HuH-7 (cell line): Measurements from ENCODE around the gene GLIPR2.
"Not testable (repeated sequence)": the region's sequence is repeated elsewhere in the genome, so short reads cannot be mapped to it uniquely, and the experiment has no call there.

Experiments
- DNase-seq: peaks from one replicate; pipeline ENCODE4 v3.0.0; 2011; ENCODE audit warnings: low spot score

Gene GLIPR2

GRCh38 chr9:36163786-36164170 lies 27.2 kb downstream of the GLIPR2 start:
- DNase-seq = no peak

GRCh38 chr9:36164372-36164771 lies 27.8 kb downstream of the GLIPR2 start:
- no peak for DNase-seq

DNA sequence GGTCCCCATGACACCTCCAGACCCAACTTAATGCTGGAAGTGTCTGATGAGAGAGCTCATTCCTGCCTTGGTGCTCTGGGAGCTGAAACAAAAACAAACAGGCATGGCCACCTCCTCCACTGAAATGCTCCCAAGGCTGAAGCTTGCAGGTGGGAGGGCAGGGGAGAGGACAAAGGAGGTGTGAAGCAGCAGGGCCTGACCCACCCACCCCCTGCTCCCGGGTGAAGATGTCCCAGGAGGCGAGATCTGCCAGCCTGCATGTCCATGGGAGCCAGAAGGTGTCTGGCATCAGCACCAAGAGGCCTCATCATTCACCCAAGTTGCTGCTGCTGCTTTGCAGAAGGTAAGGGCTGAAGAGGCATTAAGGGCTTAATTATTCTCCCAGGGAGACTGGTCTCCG lies 28.5 kb downstream of the GLIPR2 start:
- DNase-seq = no peak

- no peak for DNase-seq
These were observed 29.3 kb downstream of the GLIPR2 start for GRCh38 chr9:36165826-36166167.

- peak; percentile 91 for DNase-seq
These were observed 29.8 kb downstream of the GLIPR2 start for GRCh38 chr9:36166168-36166927.

- no peak for DNase-seq
These were observed 32.6 kb downstream of the GLIPR2 start, which contains the start of gene CCIN for GRCh38 chr9:36169166-36169565. CCIN (plus strand) TSS chr9:36169388; CDS start chr9:36169503, 115 bp downstream.

DNA sequence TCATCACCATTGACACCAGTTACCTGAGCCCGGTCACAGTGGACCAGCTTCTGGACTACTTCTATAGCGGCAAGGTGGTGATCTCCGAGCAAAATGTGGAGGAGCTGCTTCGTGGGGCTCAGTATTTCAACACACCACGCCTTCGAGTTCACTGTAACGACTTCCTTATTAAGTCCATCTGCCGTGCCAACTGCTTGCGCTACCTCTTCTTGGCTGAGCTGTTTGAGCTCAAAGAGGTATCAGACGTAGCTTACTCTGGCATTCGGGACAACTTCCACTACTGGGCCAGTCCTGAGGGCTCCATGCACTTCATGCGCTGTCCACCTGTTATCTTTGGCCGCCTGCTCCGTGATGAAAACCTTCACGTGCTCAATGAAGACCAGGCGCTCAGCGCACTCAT lies 33.2 kb downstream of the GLIPR2 start:
- DNase-seq = no peak

DNA sequence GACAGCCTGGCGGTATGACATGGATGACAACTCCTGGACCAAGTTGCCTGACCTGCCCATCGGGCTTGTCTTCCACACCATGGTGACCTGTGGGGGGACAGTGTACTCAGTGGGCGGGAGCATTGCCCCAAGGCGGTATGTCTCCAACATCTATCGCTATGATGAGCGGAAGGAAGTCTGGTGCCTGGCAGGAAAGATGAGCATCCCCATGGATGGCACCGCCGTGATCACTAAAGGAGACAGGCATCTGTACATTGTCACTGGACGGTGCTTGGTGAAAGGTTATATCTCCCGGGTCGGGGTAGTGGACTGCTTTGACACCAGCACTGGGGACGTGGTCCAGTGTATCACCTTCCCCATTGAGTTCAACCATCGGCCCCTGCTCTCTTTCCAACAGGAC lies 34.0 kb downstream of the GLIPR2 start:
- no peak for DNase-seq

GRCh38 chr9:36173861-36174260 lies 37.3 kb downstream of the GLIPR2 start:
- DNase-seq = no peak

GRCh38 chr9:36174271-36174670 lies 37.7 kb downstream of the GLIPR2 start:
- no peak for DNase-seq

- no peak for DNase-seq
These were observed 38.2 kb downstream of the GLIPR2 start for GRCh38 chr9:36174731-36175130.

- not testable (repeated sequence) for DNase-seq
These were observed 38.7 kb downstream of the GLIPR2 start for GRCh38 chr9:36175209-36175608.

DNA sequence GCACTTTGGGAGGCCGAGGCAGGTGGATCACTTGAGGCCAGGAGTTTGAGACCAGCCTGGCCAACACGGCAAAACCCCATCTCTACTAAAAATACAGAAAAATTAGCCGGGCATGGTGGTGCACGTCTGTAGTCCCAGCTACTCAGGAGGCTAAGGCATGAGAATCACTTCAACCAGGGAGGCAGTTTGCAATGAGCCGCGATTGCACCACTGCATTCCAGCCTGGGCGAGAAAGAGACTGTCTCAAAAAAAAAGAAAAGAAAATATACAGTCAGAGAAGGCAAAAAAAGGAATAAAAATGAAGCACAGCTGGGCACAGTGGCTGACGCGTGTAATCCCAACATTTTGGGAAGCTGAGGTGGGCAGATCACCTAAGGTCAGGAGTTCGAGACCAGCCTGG lies 40.0 kb downstream of the GLIPR2 start:
- DNase-seq = not testable (repeated sequence)

GRCh38 chr9:36177571-36177970 lies 41.0 kb downstream of the GLIPR2 start:
- no peak for DNase-seq

DNA sequence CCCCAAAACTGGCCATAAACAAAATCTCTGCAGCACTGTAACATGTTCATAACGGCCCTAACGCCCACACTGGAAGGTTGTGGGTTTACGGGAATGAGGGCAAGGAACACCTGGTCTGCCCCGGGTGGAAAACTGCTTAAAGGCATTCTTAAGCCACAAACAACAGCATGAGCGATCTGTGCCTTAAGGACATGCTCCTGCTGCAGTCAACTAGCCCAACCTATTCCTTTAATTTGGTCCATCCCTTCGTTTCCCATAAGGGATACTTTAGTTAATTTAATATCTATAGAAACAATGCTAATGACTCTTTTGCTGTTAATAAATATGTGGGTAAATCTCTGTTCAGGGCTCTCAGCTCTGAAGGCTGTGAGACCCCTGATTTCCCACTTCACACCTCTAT lies 43.7 kb downstream of the GLIPR2 start:
- not testable (repeated sequence) for DNase-seq

GRCh38 chr9:36187414-36187813 lies 50.9 kb downstream of the GLIPR2 start:
- no peak for DNase-seq

DNA sequence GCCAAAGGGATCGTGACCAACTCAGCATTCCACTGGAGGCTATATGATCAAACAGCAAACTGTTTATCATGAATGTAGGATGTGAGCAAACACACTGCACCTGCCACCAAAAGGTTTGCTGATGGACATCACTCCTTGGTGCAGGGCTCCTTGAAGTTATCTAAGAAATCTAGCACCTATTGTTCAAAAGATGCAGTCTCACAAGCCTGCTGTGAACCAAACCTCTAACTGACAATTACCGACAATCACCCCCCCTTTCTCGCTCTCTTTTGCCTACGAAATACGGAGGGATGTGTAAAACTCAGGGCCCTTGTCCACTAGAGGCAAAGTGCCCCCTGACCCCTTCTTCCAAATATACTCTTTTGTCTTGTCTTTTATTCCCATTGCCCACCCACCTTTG lies 51.7 kb downstream of the GLIPR2 start:
- DNase-seq = no peak

GRCh38 chr9:36189976-36190375 lies 53.4 kb downstream of the GLIPR2 start:
- no peak for DNase-seq

DNA sequence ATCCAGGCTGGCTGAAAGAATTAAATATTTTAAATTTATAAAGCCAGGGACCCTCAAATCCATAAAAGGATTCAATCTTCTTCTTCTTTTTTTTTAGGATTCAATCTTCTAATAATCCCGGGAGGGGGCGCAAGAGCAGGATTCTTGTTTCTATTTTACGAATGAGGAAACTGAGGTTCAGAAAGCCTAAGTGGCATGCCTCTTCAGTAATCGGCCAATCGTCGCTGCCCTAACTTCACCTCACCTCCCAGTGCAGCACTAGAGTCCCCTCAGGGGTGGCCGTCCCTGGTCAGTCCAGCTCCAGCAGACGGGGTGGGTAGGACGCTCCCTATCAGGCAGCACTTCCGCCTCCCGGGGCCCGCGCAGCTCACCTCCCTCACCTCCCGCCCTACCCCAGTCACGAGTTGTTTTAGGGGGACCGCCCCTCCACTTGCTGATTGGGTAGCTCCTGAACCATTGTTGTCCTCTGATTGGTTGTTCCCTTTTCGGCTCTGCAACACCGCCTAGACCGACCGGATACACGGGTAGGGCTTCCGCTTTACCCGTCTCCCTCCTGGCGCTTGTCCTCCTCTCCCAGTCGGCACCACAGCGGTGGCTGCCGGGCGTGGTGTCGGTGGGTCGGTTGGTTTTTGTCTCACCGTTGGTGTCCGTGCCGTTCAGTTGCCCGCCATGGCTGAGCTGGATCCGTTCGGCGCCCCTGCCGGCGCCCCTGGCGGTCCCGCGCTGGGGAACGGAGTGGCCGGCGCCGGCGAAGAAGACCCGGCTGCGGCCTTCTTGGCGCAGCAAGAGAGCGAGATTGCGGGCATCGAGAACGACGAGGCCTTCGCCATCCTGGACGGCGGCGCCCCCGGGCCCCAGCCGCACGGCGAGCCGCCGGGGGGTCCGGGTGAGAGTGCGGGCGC lies 54.1 kb downstream of the GLIPR2 start, which contains the start of gene CLTA:
TSS of gene CLTA (plus strand) at position 534 of the 902 bp plus-strand sequence. CDS start at position 670, 136 bp downstream.
- peak; percentile 98 for DNase-seq

GRCh38 chr9:36191290-36191645 lies 54.7 kb downstream of the GLIPR2 start:
- no peak for DNase-seq

DNA sequence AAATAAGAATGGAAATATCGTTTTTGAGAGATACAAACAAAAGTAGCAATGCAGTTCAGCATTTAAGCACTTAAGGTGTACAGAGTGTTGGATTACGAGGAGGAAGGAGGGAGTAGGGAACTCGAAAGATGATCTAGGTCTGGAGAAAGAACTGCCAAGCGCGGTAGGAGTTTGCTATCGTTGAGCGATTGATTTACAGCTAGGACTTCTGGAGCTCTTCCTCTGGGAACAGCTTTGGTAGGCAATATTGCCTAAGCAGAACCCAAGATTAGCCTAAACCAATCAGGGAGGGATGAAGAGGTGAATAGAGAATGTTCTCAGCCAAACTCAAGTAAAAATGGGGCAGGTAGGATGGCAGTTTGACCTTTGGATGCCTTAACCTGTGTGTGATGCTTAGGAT lies 55.2 kb downstream of the GLIPR2 start:
- no peak for DNase-seq

DNA sequence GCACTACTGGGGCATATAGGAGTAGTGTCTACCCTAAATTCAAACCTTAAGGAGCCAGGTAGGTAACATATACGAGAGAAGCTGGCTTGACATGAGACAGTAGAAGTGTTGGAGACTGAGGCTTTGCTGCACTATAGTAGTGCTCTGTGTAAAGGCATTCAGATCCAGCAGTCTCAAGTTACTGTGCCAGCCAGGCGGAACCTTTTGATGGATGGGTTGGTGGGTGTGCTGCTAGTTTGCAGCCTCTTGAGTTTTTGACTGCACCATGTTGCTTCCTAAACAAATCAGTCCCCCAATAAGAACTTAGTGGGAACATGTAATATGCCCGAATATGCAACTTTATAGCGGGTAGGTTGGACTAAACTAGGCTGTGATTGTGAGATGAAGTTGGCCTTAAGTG lies 55.7 kb downstream of the GLIPR2 start:
- DNase-seq = no peak

DNA sequence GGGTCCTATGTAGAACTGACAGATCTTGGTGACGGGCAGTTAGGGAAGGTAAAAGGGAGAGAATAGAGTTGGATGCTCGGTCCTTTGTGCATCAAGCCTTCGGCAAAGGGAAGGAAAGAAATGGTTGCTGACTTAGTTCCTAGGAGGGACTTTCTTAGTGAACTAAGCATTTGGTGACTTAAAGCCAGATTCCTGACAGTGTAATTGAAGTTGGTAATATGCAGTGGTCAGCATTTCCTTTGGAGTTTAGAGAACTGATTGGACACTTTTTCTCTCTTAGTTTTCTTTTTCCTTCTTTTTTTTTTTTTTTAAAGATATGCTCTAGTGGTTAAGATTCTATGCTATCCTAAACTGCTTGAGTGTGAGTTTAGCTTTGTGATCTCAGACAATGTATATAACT lies 56.5 kb downstream of the GLIPR2 start:
- DNase-seq = no peak
